AML-193 (cell line): ENCODE data around the gene SLC26A8.
"Not testable (repeated sequence)": the region's sequence is repeated elsewhere in the genome, so short reads cannot be mapped to it uniquely, and the experiment has no call there.

Experiments used
- DNase-seq, 2 experiments: peaks; one replicate each; lab custom pipeline; 2025; lab: John Stamatoyannopoulos, UW

SLC26A8 gene

DNA sequence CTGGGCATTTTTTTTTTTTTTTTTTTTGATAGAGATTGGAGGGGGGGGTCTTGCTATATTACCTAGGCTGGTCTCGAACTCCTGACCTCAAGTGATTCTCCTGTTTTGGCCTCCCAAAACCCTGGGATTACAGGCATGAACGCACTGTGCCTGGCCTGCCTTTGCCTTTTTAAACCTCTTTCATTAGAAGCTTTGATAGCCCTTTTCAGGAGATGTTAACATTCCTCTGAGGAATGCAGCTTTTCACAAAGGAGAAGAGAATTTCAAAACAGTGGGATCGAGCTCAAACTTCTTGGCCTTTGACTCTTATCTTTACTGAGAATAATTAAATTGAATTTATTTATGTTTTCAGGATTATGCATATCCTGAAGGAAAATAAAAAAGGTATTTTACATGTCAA is 31.3 kb downstream of the SLC26A8 start:
- DNase-seq: no peak

GRCh38 chr6:35988047-35988446 is 36.4 kb downstream of the SLC26A8 start:
- DNase-seq: not testable (repeated sequence)

DNA sequence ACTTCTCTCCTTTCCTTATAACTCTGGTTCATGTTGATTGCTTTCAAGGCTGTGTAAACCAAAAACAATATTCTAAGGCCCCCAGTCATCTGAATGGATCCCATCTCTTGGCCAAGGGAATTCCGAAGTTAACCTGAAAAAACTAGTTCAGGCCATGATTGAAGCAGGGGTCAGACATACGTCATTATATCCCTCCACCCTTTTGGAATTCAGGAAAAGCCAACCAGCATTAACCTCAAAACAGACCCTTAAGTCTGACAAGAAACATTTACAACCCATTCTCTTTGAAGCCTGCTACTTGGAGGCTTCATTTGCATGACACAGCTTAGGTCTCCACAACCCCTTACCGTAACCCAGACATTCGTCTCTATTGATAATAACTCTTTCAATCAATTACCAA is 39.7 kb downstream of the SLC26A8 start:
- DNase-seq: no peak

- DNase-seq: no peak
These were observed 43.3 kb downstream of the SLC26A8 start for GRCh38 chr6:35980991-35981645.

- not testable (repeated sequence) for DNase-seq
These were observed 44.3 kb downstream of the SLC26A8 start for GRCh38 chr6:35980126-35980525.

GRCh38 chr6:35977308-35977707 is 47.1 kb downstream of the SLC26A8 start:
- DNase-seq: no peak

DNA sequence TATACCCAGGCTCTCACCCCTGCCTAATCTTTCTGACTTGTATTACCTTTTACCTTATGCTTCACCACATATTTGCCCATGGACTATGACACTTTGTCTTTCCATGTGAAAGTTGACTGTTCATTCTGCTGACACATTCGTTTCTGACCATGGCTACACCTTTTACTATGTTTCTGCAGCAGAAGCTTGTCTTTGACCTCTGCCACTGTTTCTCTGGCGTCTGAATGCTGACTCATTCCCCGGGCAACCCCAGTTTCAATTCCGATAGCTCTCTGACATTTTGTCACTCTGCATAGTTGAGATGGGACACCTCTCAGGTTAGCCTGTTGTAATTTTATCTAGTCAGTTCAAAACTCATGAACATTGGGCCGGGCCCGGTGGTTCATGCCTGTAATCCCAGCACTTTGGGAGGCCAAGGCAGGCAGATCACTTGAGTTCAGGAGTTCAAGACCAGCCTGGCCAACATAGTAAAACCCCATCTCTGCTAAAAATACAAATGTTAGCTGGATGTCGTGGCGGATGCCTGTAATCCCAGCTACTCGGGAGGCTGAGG is 50.7 kb downstream of the SLC26A8 start:
- DNase-seq: no peak

GRCh38 chr6:35972471-35973367 is 51.7 kb downstream of the SLC26A8 start:
- no peak for DNase-seq

DNA sequence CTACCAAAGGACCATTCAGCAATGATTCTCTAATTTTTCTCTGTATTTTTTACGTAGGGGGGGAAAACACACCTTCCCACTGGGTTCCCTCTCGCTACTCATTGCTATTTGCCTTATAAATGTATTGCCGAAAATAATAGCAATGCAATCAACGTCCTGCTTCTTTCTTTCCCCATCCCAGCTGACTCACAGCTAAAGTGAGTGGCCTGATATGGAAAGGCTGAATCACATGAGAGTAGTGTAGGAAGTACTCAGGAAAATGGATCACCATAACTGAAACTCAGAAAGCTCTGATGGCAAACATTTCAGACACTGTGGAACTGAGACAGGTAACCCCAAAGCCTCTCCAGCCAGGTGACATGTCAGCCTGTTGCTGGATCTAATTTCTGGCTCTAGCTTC is 54.3 kb downstream of the SLC26A8 start:
- no peak for DNase-seq

- no peak for DNase-seq
These were observed 54.8 kb downstream of the SLC26A8 start for GRCh38 chr6:35969646-35970045.

DNA sequence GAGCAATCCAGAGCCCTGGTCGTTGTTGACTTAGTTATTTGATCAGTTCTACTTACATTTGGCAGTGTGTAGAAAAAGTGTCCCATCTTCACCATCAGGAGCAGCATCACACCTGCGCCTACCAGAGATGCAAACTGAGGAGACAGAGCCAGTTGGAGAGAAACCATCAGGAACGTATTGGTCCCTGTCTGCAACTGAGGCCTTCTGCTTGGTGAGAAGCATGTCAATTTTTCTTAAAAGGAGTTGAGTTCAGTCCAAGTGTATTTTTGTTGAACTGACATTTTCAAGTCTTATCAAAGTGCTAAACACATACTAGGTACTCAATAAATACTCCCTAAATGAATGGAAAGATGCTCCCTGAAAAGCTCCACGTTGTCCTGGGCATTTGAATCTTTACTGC is 55.6 kb downstream of the SLC26A8 start:
- DNase-seq: no peak

- no peak for DNase-seq
These were observed 57.2 kb downstream of the SLC26A8 start for GRCh38 chr6:35967076-35967774.

DNA sequence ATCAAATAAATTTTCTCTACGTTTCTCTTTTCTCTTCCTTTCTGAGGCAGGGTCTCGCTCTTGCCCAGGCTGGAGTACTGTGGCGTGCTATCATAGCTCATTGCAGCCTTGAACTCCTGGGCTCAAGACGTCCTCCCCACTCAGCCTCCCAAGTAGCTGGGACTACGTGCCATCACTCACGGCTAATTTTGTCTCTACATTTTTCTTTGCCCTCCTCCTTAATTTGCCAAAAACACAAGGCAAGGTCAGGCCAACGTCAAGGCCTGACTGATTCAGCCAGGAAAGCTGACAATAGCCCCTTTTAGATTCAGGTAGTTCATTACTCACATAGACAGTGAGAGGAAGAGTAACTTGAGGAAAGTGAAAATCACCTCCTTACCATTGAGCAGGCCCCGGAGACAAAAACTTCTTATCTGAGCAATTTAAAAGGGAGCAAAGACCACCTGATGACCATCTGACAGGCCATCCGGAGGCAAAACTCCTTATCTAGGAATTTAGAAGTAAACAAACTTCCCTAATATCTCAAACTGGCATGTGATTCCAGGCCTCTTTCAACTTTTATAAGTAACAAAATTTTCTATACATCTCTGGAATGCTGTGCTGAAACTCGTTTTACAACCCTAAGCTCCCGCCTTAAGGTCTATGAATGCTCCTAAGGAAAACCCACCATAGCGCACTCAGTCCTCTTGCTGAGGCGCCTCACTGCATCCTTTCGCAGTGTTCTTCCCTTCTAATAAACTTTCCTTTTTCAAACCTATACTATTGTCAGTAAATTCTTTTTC is 61.5 kb downstream of the SLC26A8 start:
- no peak for DNase-seq

DNA sequence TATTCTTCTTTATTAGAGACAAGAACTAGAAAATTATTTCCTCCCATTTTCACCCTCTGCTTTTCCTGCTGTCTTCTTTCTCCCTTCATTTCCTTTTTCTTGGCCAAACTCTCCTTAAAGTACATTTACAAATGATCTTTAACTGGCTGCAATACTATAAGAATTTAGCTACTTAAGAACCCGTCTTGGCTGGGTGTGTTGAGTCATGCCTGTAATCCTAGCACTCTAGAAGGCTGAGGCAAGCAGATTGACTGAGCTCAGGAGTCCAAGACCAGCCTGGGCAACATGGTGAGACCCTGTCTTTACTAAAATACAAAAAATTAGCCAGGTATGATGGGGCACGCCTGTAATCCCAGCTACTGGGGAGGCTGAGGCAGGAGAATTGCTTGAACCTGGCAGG is 64.3 kb downstream of the SLC26A8 start:
- no peak for DNase-seq

GRCh38 chr6:35955970-35956369 is 68.5 kb downstream of the SLC26A8 start:
- peak in 1 of 2 experiments; percentile 3 for DNase-seq

GRCh38 chr6:35955521-35955920 is 68.9 kb downstream of the SLC26A8 start:
- no peak for DNase-seq

DNA sequence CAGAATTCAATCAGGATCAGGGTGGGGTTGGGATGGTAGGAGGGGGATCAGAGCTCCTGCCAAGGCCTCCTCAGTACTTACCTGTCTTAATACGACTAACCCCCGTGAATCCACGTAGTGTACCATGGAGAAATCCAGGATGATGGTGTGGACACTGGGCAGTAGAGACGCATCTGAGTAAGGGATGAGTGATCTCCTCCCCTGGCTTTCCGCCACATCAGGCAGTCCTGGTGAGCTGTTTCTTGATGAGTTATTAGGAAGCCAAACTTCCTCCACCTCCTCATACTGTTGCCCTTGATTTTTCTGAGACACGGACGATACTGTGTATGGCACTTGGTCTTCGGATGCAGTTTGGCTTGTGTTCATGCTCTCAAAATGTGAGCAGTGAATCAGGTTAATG is 69.4 kb downstream of the SLC26A8 start:
- DNase-seq: no peak

DNA sequence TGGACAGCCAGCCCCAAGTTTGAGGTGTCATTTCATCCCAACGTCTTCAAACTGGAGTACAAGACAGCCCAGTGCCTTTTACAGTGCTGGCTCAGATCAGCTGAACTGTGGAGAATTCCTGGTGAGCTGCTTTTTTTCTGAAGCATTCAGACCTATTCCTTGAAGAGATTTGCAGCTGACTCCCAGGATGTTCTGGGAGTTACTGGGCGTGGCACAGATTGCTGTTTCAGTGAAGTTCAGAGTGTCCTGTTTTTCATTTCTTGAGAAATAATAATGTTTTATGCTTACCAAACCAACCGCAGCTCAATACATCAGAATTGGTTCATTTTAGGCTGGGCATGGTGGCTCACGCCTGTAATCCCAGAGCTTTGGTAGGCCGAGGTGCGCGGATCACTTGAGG is 70.1 kb downstream of the SLC26A8 start:
- no peak for DNase-seq

- DNase-seq: peak; percentile 6 to 28
These were observed 75.7 kb downstream of the SLC26A8 start for GRCh38 chr6:35948725-35949124.

GRCh38 chr6:35945650-35946025 is 78.8 kb downstream of the SLC26A8 start:
- no peak for DNase-seq

DNA sequence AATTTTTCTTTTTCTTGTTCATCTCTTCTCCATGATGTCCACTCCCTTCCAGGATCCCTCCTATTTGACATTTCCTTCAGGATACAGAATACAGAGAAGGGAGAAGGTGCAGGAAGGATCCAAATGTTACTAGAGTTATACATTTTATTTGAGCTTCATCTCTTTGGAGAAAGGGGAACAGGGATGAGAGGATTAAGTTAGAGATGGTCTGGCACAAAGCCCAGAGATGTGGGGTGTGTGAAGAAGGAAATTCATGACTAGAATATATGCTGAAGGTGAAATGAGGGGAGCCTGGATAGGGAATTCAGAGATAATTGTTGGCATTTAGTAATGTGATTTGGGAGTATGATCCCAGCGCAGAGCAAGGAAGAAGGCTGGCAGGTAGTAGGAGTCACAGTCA is 81.1 kb downstream of the SLC26A8 start:
- peak in 1 of 2 experiments; percentile 11 for DNase-seq

- no peak for DNase-seq
These were observed 82.1 kb downstream of the SLC26A8 start for GRCh38 chr6:35942355-35942754.
